ENCODE measurements around the gene SEH1L.

Gene SEH1L

GRCh38 chr18:12990641-12990966, 42.8 kb downstream of the SEH1L start:
- Histone ChIP-seq H3K27me3 (ENCODE audit: insufficient read depth, low read length, poor library complexity) (no peaks in the 10 kb centered on the region), H3K9me3 (ENCODE audit: insufficient read depth, low read length, severe bottlenecking) (no peaks in the 10 kb centered on the region), H3K36me3 (ENCODE audit: insufficient read depth, low read length) (peaks cover 24% of the 10 kb centered on the region), H3K79me2 (ENCODE audit: insufficient read depth, low read length) (peaks cover 53% of the 10 kb centered on the region), H2AFZ (ENCODE audit: low read depth, low read length) (peak overlapping the region; percentile 83), H3K4me1 (ENCODE audit: insufficient read depth, low read length) (peaks cover 40% of the 10 kb centered on the region), H3K9ac (ENCODE audit: low read depth, low read length) (peak overlapping the region; percentile 84), H3K4me3 (ENCODE audit: low read depth in 1 of 2, low read length in 2 of 2) (peak overlapping the region; percentile 77 to 86; a peak in 3 of 4 replicates), H4K20me1 (ENCODE audit: insufficient read depth, low read length) (peaks cover 32% of the 10 kb centered on the region), H3K27ac (ENCODE audit: low read length) (peak overlapping the region; percentile 96), H3K4me2 (ENCODE audit: insufficient read depth, low read length) (peak overlapping the region; percentile 62)
- peak; percentile 2 for ATAC-seq (ENCODE audit: insufficient read depth, low read depth)
- no peak for TF ChIP-seq CTCF (IDR thresholded peaks at IDR 0.05; ENCODE audit: borderline replicate concordance, extremely low read depth, low read length, poor library complexity, severe bottlenecking)
- no peak for TF ChIP-seq EZH2 (IDR thresholded peaks at IDR 0.05; ENCODE audit: borderline replicate concordance, low read depth, low read length, severe bottlenecking)
- no peak for DNase-seq

- Histone ChIP-seq H4K20me1 (ENCODE audit: insufficient read depth, low read length) (peaks cover 38% of the 10 kb centered on the region), H3K79me2 (ENCODE audit: insufficient read depth, low read length) (peaks cover 59% of the 10 kb centered on the region), H2AFZ (ENCODE audit: low read depth, low read length) (peak within 1 kb of the TSS; percentile 84), H3K4me3 (ENCODE audit: low read depth in 1 of 2, low read length in 2 of 2) (peak within 1 kb of the TSS; percentile 77 to 86), H3K36me3 (ENCODE audit: insufficient read depth, low read length) (peaks cover 24% of the 10 kb centered on the region), H3K4me1 (ENCODE audit: insufficient read depth, low read length) (peaks cover 46% of the 10 kb centered on the region), H3K9me3 (ENCODE audit: insufficient read depth, low read length, severe bottlenecking) (no peaks in the 10 kb centered on the region), H3K27me3 (ENCODE audit: insufficient read depth, low read length, poor library complexity) (no peaks in the 10 kb centered on the region), H3K4me2 (ENCODE audit: insufficient read depth, low read length) (peak within 1 kb of the TSS; percentile 79), H3K27ac (ENCODE audit: low read length) (peak within 1 kb of the TSS; percentile 96), H3K9ac (ENCODE audit: low read depth, low read length) (peak within 1 kb of the TSS; percentile 84)
- peak; percentile 99 for DNase-seq
- TF ChIP-seq CTCF (IDR thresholded peaks at IDR 0.05; ENCODE audit: borderline replicate concordance, extremely low read depth, low read length, poor library complexity, severe bottlenecking) = peak; percentile 37
- TF ChIP-seq EZH2 (IDR thresholded peaks at IDR 0.05; ENCODE audit: borderline replicate concordance, low read depth, low read length, severe bottlenecking) = no peak
- ATAC-seq (ENCODE audit: insufficient read depth, low read depth) = peak; percentile 92
Measured at GRCh38 chr18:12990967-12991820, 43.4 kb downstream of the SEH1L start, which contains the start of gene CEP192. TSS of gene CEP192 (plus strand) at chr18:12991362. CDS start at chr18:12999425, 8,063 bp downstream.

- peak overlapping the region; percentile 86 for H3K27ac ChIP-seq (ENCODE audit: low read length)
- DNase-seq (no peak), ATAC-seq (ENCODE audit: insufficient read depth, low read depth) (no peak)
- H3K9me3 ChIP-seq (ENCODE audit: insufficient read depth, low read length, severe bottlenecking) = no peaks in the 10 kb centered on the region
- peaks cover 65% of the 10 kb centered on the region for H3K79me2 ChIP-seq (ENCODE audit: insufficient read depth, low read length)
- TF ChIP-seq CTCF (IDR thresholded peaks at IDR 0.05; ENCODE audit: borderline replicate concordance, extremely low read depth, low read length, poor library complexity, severe bottlenecking) (no peak), EZH2 (IDR thresholded peaks at IDR 0.05; ENCODE audit: borderline replicate concordance, low read depth, low read length, severe bottlenecking) (no peak)
- H3K9ac ChIP-seq (ENCODE audit: low read depth, low read length) = peak overlapping the region; percentile 84
- no peaks in the 10 kb centered on the region for H3K27me3 ChIP-seq (ENCODE audit: insufficient read depth, low read length, poor library complexity)
- H3K36me3 ChIP-seq (ENCODE audit: insufficient read depth, low read length) = peaks cover 23% of the 10 kb centered on the region
- H3K4me3 ChIP-seq (ENCODE audit: low read depth in 1 of 2, low read length in 2 of 2) = peak overlapping the region; percentile 77 to 86
- peak overlapping the region; percentile 84 for H2AFZ ChIP-seq (ENCODE audit: low read depth, low read length)
- H3K4me1 ChIP-seq (ENCODE audit: insufficient read depth, low read length) = peaks cover 50% of the 10 kb centered on the region
- H4K20me1 ChIP-seq (ENCODE audit: insufficient read depth, low read length) = peaks cover 44% of the 10 kb centered on the region
- peak overlapping the region; percentile 79 for H3K4me2 ChIP-seq (ENCODE audit: insufficient read depth, low read length)
Measured at GRCh38 chr18:12991821-12992179, 44.0 kb downstream of the SEH1L start.
